CD14-positive monocyte (primary cell): ENCODE data around the gene FARP1. TPM values are rescaled to one million over a fixed set of nuclear protein-coding genes. Genes with fewer than 3 reads are reported as not detected.

ENCODE experiments used
- DNase-seq, 3 donors: peaks; one replicate each; pipeline ENCODE4 v3.0.0-alpha.2; 2011 to 2022
- H2AFZ ChIP-seq: 2 replicates; pipeline ENCODE4 v1.6.0; 2012; ENCODE audit warnings: mild to moderate bottlenecking, low read depth, low read length, inconsistent platforms; ENCODE audit not compliant: insufficient read depth, poor library complexity, severe bottlenecking
- H3K27ac ChIP-seq, 2 donors: 1 replicate in 1 of 2; 2 replicates in 1 of 2; pipeline ENCODE4 v1.5.1; 2012 to 2013; ENCODE audit warnings: low read length in 2 of 2, control low read depth in 1 of 2, inconsistent platforms in 1 of 2, low read depth in 1 of 2, mild to moderate bottlenecking in 1 of 2
- H3K27me3 ChIP-seq, 2 donors: one replicate each; pipeline versions ENCODE4 v1.6.0 to v1.6.1; 2011 to 2013; ENCODE audit warnings: low read length in 2 of 2; ENCODE audit not compliant: control insufficient read depth in 2 of 2, insufficient read depth in 2 of 2
- H3K36me3 ChIP-seq, 2 donors: replicated peaks in 1 of 2; 1 replicate in 1 of 2; 2 replicates in 1 of 2; pipeline versions ENCODE4 v1.5.1 to v1.6.1; 2012 to 2013; ENCODE audit warnings: low read length in 2 of 2, control low read depth in 1 of 2, inconsistent platforms in 1 of 2, mild to moderate bottlenecking in 1 of 2; ENCODE audit not compliant: insufficient read depth in 2 of 2, control insufficient read depth in 1 of 2
- H3K4me1 ChIP-seq, 2 donors: 1 replicate in 1 of 2; 2 replicates in 1 of 2; pipeline versions ENCODE4 v1.5.1 to v1.6.1; 2012 to 2013; ENCODE audit warnings: low read length in 2 of 2, control low read depth in 1 of 2, inconsistent platforms in 1 of 2, mild to moderate bottlenecking in 1 of 2, moderate library complexity in 1 of 2; ENCODE audit not compliant: insufficient read depth in 2 of 2, control insufficient read depth in 1 of 2
- H3K4me2 ChIP-seq: replicated peaks from 2 replicates; pipeline ENCODE3; 2012; ENCODE audit warnings: low read length, moderate library complexity, mild to moderate bottlenecking; ENCODE audit not compliant: poor library complexity, severe bottlenecking; ENCODE audit errors: extremely low read depth
- H3K4me3 ChIP-seq, 3 experiments: fragments of 200-600 bp in 1 of 3; sonication (generic) in 1 of 3; replicated peaks in 1 of 3; 1 replicate in 2 of 3; 2 replicates in 1 of 3; pipeline ENCODE4 v1.5.1; 2011 to 2013; ENCODE audit warnings: low read length in 3 of 3, mild to moderate bottlenecking in 3 of 3, control low read depth in 2 of 3, low read depth in 2 of 3, inconsistent platforms in 1 of 3, moderate library complexity in 1 of 3
- H3K79me2 ChIP-seq: 2 replicates; pipeline ENCODE4 v1.6.0; 2012; ENCODE audit warnings: mild to moderate bottlenecking, control low read depth, inconsistent platforms, low read length, moderate library complexity; ENCODE audit not compliant: insufficient read depth
- H3K9ac ChIP-seq: 2 replicates; pipeline ENCODE4 v1.6.0; 2017; ENCODE audit warnings: low read length, mild to moderate bottlenecking; ENCODE audit not compliant: insufficient read depth, poor library complexity, severe bottlenecking
- H3K9me3 ChIP-seq, 2 donors: replicated peaks in 1 of 2; 1 replicate in 1 of 2; 2 replicates in 1 of 2; pipeline versions ENCODE4 v1.5.1 to v1.6.1; 2012 to 2013; ENCODE audit warnings: low read length in 2 of 2, control low read depth in 1 of 2; ENCODE audit not compliant: control insufficient read depth in 1 of 2, insufficient read depth in 1 of 2
- H4K20me1 ChIP-seq: 2 replicates; pipeline ENCODE4 v1.6.0; 2012; ENCODE audit warnings: mild to moderate bottlenecking, low read length, control low read depth, moderate library complexity; ENCODE audit not compliant: insufficient read depth
- H3K27ac Mint-ChIP-seq, 7 donors: one replicate each; pipeline ENCODE4 v1.8.0; 2020; ENCODE audit warnings: mild to moderate bottlenecking in 7 of 7, mixed read lengths in 7 of 7, moderate library complexity in 6 of 7, inconsistent platforms in 2 of 7
- H3K27me3 Mint-ChIP-seq, 3 donors: one replicate each; pipeline ENCODE4 v1.8.0; 2021 to 2022; ENCODE audit warnings: low read depth in 3 of 3, mild to moderate bottlenecking in 3 of 3, mixed read lengths in 3 of 3, moderate library complexity in 3 of 3, inconsistent platforms in 1 of 3
- H3K36me3 Mint-ChIP-seq, 2 donors: one replicate each; pipeline ENCODE4 v1.8.0; 2020; ENCODE audit warnings: mixed read lengths in 2 of 2, inconsistent platforms in 1 of 2, mild to moderate bottlenecking in 1 of 2
- H3K4me1 Mint-ChIP-seq: one replicate; pipeline ENCODE4 v1.8.0; 2020; ENCODE audit warnings: mild to moderate bottlenecking, mixed read lengths
- H3K4me3 Mint-ChIP-seq, 2 donors: one replicate each; pipeline ENCODE4 v1.8.0; 2020; ENCODE audit warnings: mild to moderate bottlenecking in 2 of 2, mixed read lengths in 2 of 2, moderate library complexity in 1 of 2
- H3K9me3 Mint-ChIP-seq, 7 donors: one replicate each; pipeline ENCODE4 v1.8.0; 2020 to 2022; ENCODE audit warnings: mixed read lengths in 7 of 7, mild to moderate bottlenecking in 6 of 7, moderate library complexity in 6 of 7, inconsistent platforms in 2 of 7
- CTCF ChIP-seq: fragments of 200-600 bp; IDR thresholded peaks from one replicate; pipeline ENCODE4 v1.8.0; 2022; ENCODE audit warnings: antibody characterized with exemption, mild to moderate bottlenecking
- WGBS: methylation state at CpG from one replicate; pipeline ENCODE4 v1.1.5; 2013; ENCODE audit warnings: missing lambda C conversion rate; ENCODE audit not compliant: insufficient coverage; 5-methylcytosine and 5-hydroxymethylcytosine counted together
- intact Hi-C, 2 donors: fragments of 100-400 bp; cut with micrococcal nuclease; formaldehyde crosslinking; loops; one replicate each; pipeline versions ENCODE4 v1.15.0 to v1.15.1; 2023
- polyA plus RNA-seq, 3 donors: library from polyadenylated mRNA; depleted of rRNA in 1 of 3; unstranded in 2 of 3; stranded (reverse) in 1 of 3; fragments of 300-500 nt in 2 of 3; fragments of >200 nt in 1 of 3; fragmentation: Illumina TruSeq in 2 of 3; gene quantifications; 1 replicate in 2 of 3; 2 replicates in 1 of 3; pipeline ENCODE4 v1.2.3, GENCODE V29; 2012 to 2021

The FARP1 gene
- polyA plus RNA-seq, 3 donors, result 0.01 to 0.16 (median 0.12) TPM

- H3K79me2 ChIP-seq, result no peaks in the 10 kb centered on the region
- Mint-ChIP-seq H3K36me3 (no peaks in the 10 kb centered on the region), H3K4me1 (no peaks in the 10 kb centered on the region), H3K9me3 (peaks cover under 1 to 19% (median 11%) of the 10 kb centered on the region in 7 donors), H3K4me3 (no peak overlapping the region), H3K27me3 (peaks cover 0 to 5% (median 3%) of the 10 kb centered on the region in 3 donors), H3K27ac (no peak overlapping the region)
- no peak overlapping the region for H2AFZ ChIP-seq
- no peaks in the 10 kb centered on the region for H3K36me3 ChIP-seq
- 86% methylated on average over 8 of the region's 8 CpGs for WGBS
- intact Hi-C loops, result no loop called here
- H3K27ac ChIP-seq, result no peak overlapping the region
- DNase-seq, result no peak
- no peak overlapping the region for H3K4me3 ChIP-seq
- H3K9me3 ChIP-seq, result peaks cover 4 to 19% of the 10 kb centered on the region in 2 donors
- TF ChIP-seq CTCF, result no peak
- H3K27me3 ChIP-seq, result no peaks in the 10 kb centered on the region
- no peaks in the 10 kb centered on the region for H4K20me1 ChIP-seq
- no peak overlapping the region for H3K4me2 ChIP-seq
- no peaks in the 10 kb centered on the region for H3K4me1 ChIP-seq
- no peak overlapping the region for H3K9ac ChIP-seq
Observed at GRCh38 chr13:98201189-98201588, 58.3 kb downstream of the FARP1 start.

- Mint-ChIP-seq H3K4me3 (no peak overlapping the region), H3K36me3 (no peaks in the 10 kb centered on the region), H3K9me3 (peaks cover 3 to 22% (median 14%) of the 10 kb centered on the region in 7 donors), H3K27me3 (peaks cover 0 to 5% (median 3%) of the 10 kb centered on the region in 3 donors), H3K27ac (no peak overlapping the region), H3K4me1 (no peaks in the 10 kb centered on the region)
- Histone ChIP-seq H3K9me3 (peaks cover 6 to 19% of the 10 kb centered on the region in 2 donors), H3K4me3 (no peak overlapping the region), H2AFZ (no peak overlapping the region), H3K4me2 (no peak overlapping the region), H3K79me2 (no peaks in the 10 kb centered on the region), H4K20me1 (no peaks in the 10 kb centered on the region), H3K36me3 (no peaks in the 10 kb centered on the region), H3K9ac (no peak overlapping the region), H3K27me3 (no peaks in the 10 kb centered on the region), H3K4me1 (no peaks in the 10 kb centered on the region), H3K27ac (no peak overlapping the region)
- intact Hi-C loops, result no loop called here
- WGBS, result 90% methylated on average over 2 of the region's 6 CpGs
- DNase-seq, result no peak
- TF ChIP-seq CTCF, result no peak
Observed at GRCh38 chr13:98201984-98202383, 59.1 kb downstream of the FARP1 start.
